Stimulated activated CD4-positive, alpha-beta T cell treated with anti-CD3 and anti-CD28 coated beads, Interleukin-4, amount 100 ng/mL, for 1 hour (primary cell): Measurements from ENCODE around the gene TRPM4.
"Not testable (repeated sequence)": the region's sequence is repeated elsewhere in the genome, so short reads cannot be mapped to it uniquely, and the experiment has no call there.

Source experiments
- DNase-seq: peaks from one replicate; pipeline ENCODE4 v3.0.0-alpha.2; 2020

The TRPM4 gene

DNA sequence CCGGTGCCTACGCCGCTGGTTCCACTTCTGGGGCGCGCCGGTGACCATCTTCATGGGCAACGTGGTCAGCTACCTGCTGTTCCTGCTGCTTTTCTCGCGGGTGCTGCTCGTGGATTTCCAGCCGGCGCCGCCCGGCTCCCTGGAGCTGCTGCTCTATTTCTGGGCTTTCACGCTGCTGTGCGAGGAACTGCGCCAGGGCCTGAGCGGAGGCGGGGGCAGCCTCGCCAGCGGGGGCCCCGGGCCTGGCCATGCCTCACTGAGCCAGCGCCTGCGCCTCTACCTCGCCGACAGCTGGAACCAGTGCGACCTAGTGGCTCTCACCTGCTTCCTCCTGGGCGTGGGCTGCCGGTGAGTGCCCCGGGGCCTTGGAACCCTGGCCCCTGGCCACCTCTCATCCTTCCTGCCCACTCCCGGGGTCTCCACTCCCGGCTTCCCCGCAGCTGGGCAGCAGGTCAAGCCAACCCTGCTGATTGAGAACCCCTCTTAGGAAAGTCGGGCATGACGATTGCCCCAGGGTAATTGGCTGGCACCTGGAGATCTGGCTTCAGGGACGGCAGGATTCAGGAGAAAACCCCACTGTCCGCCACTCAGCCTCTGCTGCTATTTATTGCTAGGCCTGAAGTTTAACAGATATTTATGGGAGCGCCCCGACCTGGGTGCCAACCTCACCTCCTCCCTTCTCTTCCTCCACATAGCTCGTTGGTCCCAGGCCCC is 39.1 kb downstream of the TRPM4 start:
- no peak for DNase-seq

DNA sequence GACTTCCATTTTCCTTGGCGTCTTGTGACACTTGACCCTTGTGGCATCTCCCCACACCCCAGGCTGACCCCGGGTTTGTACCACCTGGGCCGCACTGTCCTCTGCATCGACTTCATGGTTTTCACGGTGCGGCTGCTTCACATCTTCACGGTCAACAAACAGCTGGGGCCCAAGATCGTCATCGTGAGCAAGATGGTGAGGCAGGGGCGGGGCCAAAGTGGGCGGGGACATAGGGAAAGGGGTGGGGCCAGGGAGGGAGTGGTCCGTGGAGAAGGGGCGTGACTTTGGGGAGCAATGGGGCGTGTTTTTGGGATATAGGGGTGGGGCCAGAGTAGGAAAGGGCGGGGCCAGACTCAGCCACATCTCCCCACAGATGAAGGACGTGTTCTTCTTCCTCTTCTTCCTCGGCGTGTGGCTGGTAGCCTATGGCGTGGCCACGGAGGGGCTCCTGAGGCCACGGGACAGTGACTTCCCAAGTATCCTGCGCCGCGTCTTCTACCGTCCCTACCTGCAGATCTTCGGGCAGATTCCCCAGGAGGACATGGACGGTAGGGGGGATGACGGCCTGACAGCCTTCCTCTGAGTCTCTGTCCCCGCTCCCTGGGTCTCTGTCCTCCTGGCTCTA is 42.8 kb downstream of the TRPM4 start:
- DNase-seq, result no peak

DNA sequence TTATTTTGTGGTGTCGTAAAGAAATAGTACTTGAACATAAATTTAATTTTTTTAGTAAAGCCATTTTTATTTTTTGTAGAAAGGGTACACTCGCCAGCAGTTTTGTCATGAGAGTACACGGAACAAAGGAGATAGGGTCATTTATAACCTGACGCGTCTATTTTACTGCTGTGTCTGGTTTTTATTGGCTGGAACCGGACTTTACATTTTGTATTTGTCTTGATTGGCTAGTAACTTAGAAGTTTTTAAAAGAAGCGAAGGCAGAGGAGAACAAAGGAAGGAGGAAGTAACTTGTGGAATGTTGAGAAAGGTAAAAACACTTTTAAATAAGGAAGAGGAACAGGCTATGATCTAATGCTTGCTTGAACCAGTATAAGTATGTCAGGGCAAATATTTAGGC is 43.5 kb downstream of the TRPM4 start:
- DNase-seq, result no peak

DNA sequence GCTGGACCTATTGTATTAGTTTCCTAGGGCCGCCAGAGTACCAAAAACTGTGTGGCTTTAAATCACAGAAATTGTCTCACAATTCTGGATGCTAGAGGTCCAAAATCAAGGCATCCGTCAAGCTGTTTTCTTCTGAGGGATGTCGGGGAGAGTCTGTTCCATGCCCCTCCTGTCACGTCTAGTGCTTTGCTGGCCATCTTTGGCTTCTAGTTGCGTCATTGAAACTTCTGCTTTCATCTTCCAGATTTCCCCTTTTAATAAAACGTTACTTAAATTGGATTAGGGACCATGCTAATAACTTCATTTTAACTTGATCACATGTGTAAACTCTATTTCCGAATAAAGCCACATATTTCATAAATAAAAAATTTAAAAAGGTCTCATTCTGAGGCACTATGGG is 47.5 kb downstream of the TRPM4 start:
- DNase-seq, result no peak

DNA sequence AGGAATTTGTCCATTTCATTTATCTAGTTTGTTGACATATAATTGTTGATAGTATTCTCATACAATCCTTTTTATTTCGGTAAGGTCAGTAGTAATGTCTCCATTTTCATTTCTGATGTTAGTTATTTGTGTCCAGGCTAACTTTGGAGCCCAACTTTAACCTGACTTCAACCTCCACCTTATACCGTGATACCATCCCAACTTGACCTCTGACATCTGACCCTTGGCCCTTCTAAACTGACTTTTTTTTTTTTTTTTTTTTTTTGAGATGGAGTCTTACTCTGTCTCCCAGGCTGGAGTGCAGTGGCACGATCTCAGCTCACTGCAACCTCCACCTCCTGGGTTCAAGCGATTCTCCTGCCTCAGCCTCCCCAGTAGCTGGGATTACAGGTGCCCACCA is 51.9 kb downstream of the TRPM4 start:
- DNase-seq, result not testable (repeated sequence)

DNA sequence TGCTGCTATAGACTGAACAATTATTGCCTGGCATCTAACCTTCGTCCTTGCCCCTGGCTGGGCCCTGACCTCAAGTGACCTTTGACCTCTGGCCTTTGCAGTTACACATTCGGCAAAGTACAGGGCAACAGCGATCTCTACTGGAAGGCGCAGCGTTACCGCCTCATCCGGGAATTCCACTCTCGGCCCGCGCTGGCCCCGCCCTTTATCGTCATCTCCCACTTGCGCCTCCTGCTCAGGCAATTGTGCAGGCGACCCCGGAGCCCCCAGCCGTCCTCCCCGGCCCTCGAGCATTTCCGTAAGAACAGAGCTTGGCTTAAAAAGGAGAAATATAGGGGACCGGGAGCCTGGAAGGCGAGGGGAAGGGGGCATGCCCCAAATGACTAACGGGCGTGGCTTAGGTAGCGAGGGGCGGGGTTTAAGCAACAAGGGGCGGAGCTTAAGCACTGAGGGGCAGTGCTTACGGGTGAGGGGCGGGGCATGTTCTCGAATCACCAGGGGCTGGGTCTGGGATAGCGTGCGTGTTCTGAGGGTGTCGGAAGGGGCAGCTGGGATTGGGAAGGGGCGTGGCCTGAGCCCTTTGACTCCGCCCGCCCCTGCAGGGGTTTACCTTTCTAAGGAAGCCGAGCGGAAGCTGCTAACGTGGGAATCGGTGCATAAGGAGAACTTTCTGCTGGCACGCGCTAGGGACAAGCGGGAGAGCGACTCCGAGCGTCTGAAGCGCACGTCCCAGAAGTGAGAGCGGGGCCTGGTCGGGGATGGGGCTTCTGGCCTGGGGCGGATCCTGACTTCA is 52.7 kb downstream of the TRPM4 start:
- peak; percentile 45 for DNase-seq

DNA sequence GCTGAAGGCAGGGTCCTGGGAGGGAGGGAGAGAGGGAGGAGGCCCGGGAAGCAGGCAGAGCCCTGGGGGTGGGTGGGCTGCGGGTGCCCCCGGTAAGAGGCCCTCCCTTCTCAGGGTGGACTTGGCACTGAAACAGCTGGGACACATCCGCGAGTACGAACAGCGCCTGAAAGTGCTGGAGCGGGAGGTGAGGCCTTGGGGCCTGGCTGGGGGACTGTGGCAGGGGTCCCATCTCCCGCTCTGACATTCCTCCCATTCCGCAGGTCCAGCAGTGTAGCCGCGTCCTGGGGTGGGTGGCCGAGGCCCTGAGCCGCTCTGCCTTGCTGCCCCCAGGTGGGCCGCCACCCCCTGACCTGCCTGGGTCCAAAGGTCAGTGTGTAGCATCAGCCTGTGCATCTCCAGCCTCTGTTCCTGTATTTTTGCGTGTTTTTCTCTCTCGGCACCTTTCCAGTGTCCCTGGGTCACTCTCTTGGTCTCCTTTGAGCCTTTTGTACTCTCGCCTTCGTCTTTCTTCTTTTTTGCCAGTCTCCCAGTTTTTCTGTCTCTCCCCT is 53.4 kb downstream of the TRPM4 start:
- DNase-seq, result no peak

DNA sequence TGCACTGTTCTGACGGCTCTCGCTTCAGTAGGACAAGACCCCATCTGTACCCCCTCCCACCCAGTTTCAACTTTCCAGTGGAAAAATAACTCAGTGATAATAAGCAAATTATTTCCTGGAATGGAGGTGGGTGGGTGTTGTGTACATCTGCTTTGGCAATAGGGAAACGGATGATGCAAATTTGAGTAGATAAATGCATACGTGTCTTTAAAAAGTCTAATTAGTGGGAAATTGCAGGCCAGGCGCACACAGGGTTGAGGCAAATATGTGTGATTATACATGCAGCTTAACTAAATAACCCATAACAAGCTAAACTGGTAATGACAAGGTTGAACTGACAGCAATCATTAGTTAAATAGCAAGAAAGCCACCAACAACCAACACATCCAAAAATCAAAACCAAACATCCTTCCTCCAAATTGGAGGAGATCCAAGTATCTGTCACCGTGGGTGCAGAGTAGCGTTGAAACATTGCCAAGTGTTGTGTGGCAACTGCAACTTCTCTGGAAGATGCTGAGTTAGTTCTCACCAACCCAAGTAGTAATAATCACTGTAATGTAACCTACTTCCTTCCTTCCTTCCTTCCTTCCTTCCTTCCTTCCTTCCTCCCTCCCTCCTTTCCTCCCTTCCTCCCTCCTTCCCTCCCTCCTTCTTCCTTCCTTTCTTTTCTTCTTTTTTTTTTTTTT is 54.6 kb downstream of the TRPM4 start:
- DNase-seq, result no peak

DNA sequence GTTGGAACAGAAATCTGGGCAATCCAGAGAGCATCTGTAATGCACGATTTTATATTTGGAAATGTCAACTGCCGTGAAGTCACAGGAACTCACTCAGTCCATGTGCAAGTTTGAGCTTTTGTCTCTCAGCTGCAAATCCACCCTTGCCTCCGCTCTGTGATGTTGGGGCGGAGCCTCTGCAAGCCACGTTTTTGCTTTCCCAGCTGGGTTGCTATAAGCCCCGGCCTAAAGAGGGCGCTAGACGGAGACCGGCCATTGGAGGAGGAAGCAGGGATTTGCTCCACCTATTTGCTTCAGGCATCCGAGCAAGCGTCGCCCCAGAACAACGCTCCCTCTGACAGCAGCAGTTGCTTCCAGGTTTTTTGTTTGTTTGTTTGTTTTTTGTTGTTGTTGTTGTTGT is 56.2 kb downstream of the TRPM4 start:
- no peak for DNase-seq

DNA sequence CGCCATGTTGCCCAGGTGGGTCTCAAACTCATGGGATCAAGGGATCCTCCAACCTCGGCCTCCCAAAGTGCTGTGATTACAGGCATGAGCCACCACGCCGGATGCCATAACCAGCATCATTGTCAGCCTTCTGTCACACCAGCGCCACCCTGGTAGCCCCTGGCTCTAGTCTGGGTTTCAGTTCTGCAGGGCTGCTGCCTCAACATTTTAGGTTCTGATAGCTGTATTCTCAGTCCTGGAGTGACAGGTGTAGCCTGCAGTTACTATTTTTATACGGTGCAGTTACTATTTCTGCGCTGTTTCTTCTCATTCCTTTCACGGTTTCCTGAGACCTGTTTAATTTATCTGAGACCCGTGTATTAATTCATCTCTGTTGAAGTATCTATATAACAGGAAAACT is 57.1 kb downstream of the TRPM4 start:
- DNase-seq, result no peak

DNA sequence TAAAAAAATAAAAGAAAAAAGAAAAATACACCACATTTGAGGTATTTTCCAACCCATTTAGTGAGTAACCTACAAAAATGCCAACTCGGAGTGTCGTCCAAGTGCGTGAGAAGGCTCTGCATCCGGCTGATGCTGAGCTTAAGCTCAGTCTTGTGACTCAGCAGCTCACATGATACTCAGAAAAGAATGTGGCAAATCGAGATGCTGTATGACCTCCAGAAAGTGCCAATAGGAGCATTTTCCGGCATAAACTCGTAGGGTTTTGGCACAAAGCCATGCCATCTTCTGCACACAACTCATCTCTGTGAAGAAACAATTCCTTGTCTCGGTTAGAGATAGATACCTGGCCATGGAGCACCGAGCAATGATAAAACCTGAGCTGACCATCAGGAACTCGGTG is 58.5 kb downstream of the TRPM4 start:
- DNase-seq, result no peak

DNA sequence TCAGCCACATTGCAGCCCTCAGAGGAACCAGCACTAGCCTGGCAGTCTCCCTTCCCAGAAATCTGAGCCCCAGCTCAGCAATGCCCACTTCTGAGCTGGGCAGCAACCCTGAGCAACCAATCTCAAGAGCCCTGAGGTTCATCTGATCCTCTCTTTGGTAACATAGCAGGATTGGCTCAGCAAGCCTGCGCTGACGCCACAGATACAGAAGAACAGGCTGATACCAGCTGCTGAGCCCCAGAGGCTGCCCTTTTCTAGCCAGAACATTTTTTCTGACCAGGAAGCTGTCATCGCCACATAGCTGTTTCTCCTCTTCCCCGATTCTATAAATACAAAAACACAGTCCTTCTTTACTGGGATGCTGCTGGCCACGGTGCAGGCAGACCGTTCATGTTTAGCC is 59.8 kb downstream of the TRPM4 start:
- DNase-seq, result no peak

DNA sequence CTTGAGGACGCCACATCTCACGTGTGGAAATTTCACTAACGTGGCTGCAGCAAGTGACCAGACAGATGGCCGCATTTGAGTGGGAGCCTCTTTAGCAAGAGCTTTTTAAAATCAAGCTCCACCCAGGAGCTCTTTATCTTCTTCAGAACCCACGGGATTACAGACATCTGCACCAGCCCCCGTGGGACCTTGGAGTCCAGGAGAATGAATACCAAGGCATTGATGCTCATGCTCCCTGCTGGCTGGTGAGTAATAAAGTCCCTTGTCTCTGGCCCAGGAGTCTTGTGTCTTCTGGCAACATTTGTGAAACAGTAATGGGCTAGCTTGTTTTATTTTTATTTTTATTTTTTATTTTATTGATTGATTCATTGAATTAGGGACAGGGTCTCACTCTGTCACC is 64.4 kb downstream of the TRPM4 start:
- DNase-seq, result no peak

DNA sequence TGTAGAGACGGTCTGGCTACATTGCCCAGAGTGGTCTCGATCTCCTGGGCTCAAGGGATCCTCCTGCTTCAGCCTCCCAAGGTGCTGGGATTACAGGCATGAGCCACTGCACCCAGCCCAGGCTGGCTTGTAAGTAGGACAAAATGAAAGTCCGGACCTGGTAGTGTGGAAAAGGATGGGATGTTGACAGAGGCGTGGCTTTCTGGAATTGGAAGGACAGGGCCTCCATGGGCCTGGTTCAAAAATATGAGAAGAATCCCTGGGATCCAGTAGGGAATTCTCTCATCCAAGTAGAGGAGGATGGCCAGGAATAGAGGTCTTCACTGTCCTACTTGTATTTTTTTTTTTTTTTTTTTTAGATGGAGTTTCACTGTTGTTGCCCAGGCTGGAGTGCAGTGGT is 64.9 kb downstream of the TRPM4 start:
- DNase-seq, result no peak

DNA sequence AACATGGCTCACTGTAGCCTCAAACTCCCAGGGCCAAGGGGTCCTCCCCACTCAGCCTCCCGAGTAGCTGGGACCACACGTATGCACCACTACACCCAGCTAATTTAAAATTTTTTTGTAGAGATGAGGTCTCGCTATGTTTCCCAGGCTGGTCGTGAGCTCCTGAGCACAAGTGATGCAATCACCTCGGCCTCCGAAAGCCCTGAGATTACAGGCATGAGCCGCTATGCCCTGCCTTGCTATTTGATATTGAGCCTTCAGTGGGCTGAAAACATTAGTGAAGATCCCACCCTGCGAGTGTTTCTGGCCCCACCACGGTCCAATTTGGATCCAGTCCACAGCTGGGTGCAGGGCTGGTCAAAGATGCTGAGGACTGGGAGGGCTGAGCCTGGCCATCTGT is 65.9 kb downstream of the TRPM4 start:
- DNase-seq, result no peak

DNA sequence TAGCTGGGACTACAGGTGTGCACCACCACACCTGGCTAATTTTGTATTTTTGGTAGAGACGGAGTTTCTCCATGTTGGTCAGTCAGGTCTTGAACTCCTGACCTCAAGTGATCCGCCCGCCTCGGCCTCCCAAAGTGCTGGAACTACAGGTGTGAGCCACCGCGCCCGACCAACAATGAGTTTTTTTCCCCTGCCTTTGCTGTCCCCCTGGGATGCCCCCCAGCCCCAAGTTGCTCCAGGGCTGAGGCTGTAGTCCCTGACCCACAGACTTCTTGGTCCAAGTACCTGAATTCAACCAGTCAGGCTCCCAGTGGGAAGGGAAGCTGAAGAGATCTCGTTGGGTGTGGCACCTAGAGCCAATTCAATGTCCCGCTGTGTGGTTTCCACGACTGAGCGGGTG is 66.8 kb downstream of the TRPM4 start:
- DNase-seq, result not testable (repeated sequence)

DNA sequence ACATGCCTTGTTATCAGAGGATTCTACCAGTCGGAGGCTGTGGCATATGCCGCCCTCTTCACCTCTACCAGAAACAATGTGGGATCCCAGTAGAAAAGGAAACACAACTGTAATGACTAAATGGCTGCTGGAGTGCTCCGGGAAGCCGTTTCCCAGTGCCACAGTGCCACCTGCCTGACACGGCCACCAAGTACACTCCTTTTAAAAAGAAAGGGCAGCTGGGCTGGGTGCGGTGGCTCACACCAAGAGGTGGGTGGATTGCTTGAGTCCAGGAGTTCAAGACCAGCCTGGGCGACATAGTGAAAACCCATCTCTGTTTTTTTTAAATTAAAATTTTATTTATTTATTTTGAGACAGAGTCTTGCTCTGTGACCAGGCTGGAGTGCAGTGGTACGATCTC is 67.3 kb downstream of the TRPM4 start:
- DNase-seq, result peak; percentile 13

DNA sequence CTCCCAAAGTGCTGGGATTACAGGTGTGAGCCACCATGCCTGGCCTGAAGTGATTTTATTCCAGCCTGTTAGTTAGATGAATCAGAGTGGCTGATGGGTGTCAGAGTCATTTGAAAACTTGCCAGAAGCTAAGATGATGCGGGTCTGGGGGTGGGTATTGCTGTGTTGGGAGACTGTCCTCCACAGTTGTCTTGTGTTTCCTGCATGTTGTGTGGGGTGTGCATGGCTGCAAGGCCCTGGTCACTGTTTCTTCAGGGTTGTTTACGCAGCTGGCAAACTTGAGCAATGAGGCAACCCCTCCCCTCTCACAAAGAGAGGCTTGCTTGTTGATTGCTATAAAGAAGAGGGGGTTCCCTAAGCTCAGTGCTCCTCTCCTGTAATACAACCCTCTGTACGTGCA is 71.8 kb downstream of the TRPM4 start:
- DNase-seq, result no peak

DNA sequence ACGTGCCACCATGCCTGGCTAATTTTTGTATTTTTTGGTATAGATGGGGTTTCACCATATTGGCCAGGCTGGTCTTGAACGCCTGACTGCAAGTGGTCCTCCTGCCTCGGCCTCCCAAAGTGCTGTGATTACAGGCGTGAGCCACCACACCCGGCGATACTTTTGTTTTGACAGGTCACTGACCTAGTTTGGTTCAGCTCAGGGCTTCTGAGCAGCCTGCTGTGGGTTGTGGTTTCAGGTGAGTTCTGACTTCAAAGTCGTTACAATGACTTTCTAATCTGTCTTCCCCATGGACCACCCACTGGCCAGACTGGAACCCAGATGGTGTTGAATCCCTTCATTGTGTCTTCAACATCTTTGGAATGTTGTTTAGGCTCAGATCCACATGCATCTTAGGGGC is 73.8 kb downstream of the TRPM4 start:
- DNase-seq, result no peak

DNA sequence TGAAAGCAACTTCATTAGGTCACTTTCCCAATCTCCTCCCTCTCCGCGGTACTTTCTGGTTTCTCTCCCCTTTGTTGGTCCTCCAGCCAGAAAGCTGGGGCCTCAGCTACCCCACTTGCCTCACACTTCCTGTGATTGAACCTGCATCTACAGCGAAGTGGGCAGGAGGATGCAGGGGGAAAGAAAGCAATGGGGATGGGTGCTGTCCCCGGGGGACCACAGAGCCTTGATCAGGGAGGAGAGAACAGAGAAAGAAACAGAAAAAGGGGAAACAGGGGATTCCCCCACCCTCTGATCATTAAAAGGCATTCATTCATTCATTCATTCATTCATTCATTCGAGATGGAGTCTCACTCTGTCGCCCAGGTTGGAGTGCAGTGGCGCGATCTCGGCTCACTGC is 74.2 kb downstream of the TRPM4 start:
- DNase-seq, result no peak

DNA sequence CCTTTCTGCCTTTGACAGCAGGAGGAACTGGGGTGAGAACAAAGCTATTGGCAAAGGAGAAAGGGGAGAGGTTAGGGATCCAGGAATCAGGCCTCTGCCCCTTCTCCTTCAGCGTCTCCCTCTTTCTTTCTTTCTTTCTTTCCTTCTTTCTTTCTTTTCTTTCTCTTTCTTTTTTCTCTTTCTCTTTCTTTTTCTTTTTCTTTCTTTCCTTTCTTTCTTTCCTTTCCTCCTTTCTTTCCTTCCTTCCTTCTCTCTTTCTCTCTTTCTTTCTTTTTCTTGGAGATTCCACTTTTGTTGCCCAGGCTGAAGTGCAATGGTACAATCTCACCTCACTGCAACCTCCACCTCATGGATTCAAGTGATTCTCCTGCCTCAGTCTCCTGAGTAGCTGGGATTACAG is 75.6 kb downstream of the TRPM4 start:
- no peak for DNase-seq

DNA sequence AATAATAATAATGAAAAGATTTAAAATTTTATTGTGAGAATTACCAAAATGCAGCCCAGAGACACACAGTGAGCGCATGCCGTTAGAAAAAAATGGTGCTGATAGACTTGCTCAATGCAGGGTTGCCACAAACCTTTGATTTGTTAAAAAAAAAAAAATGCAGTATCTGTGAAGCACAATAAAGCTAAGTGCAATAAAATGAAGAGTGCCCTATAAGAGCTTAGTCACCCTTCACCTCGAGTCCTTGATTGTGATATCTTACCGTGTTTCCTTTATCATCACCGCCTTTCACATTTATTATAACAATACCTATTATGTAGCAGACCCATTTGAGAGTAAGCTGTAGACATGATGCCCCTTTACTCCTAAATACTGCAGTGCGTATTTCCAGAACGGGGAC is 84.2 kb downstream of the TRPM4 start:
- no peak for DNase-seq

DNA sequence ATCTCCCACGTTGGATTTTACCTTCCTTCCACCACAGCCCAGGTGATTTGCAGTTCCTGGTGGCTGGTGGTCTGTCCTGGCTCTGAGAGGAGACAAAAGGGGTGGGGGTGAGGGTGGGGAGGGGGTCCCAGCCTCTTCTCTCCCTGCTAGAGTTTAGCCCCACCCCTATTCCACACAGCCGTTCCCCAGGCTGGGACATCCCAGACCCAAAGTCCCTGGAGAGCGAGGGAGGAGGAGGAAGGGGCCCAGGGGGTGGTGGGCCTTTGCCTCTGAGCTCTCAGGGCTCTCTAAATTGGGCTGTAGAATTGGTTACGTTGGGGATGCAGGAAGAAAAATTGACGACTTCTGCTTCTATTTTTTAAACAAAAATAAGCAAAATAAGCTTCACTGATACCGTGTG is 85.5 kb downstream of the TRPM4 start:
- no peak for DNase-seq
